ENCODE data around the gene RABGAP1L. TPM values are rescaled to one million over a fixed set of nuclear protein-coding genes. Genes with fewer than 3 reads are reported as not detected.
"Not testable (repeated sequence)": the region's sequence is repeated elsewhere in the genome, so short reads cannot be mapped to it uniquely, and the experiment has no call there.

RABGAP1L gene
- total and polyA plus RNA-seq, 10 donors: 30.3 to 125 (median 77.7) TPM

DNA sequence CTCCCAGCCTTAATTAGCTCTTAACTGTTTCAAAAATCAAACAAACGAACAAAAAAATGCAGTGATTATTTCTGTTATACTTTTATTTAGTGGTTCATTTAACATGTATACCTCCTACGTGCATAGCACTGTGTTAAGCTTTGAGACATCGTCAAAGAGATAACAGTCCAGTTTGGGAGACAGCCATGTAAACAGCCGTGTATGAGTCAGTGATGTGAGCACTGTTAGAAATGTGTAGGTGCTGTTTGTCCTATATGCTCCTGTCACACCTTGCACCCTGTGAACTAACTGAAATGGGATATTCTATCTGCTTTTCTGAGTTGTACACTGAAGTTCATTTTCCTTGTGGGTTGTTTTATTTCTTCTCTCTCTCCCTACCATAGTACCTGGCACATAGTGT lies 730.7 kb downstream of the RABGAP1L start:
- 89 to 98% (median 94%) methylated on average over 4 of the region's 4 CpGs for WGBS, 5 donors
- intact Hi-C loops (cut with DNase I; ENCODE audit: low total_unique reads): no loop called here
- Histone ChIP-seq H3K27ac (no peak overlapping the region), H3K9me3 (no peaks in the 10 kb centered on the region), H3K36me3 (peaks cover 0 to 12% (median 0%) of the 10 kb centered on the region in 6 donors), H3K4me1 (peaks cover 0 to 6% (median 0%) of the 10 kb centered on the region in 6 donors), H3K4me3 (no peak overlapping the region), H3K27me3 (replicated peaks in 1 of 7) (no peaks in the 10 kb centered on the region)
- DNase-seq: no peak
- TF ChIP-seq CTCF (IDR thresholded peaks at IDR 0.05 in 8 of 11, conservative IDR thresholded peaks at IDR 0.05 in 3 of 11): no peak

DNA sequence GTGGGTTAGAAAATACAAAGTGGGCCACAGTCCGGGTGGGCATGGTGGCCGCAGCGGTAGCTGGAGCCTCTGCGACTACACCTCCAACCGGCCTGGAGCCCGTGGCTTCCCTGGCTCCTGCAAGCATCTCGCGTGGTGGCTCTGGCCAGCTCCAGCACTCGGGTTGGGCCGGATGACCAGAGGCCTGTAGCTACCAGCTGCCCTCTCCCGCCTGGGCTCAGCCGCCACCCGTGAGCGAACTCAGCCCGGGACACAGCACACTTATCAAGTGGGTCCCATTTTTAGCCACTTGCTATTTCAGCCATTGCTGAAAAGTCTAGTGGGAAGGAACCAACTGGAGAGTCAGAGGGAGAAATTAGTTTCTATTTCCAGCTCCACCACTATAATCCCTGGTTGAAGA lies 732.7 kb downstream of the RABGAP1L start:
- no peak for TF ChIP-seq CTCF (IDR thresholded peaks at IDR 0.05 in 8 of 11, conservative IDR thresholded peaks at IDR 0.05 in 3 of 11)
- TF ChIP-seq POLR2AphosphoS5 (IDR thresholded peaks at IDR 0.05): no peak
- TF ChIP-seq POLR2A (IDR thresholded peaks at IDR 0.05): no peak
- DNase-seq: no peak
- Histone ChIP-seq H3K9me3 (peaks cover 0 to 4% (median 0%) of the 10 kb centered on the region in 8 donors), H3K4me3 (no peak overlapping the region), H3K4me1 (peaks cover 0 to 6% (median 0%) of the 10 kb centered on the region in 6 donors), H3K36me3 (peaks cover 0 to 9% (median 0%) of the 10 kb centered on the region in 6 donors), H3K27me3 (replicated peaks in 1 of 7) (no peaks in the 10 kb centered on the region), H3K27ac (no peak overlapping the region)
- 94 to 99% (median 97%) methylated on average over 15 of the region's 15 CpGs for WGBS, 5 donors
- intact Hi-C loops (cut with DNase I; ENCODE audit: low total_unique reads): no loop called here

- no peak for TF ChIP-seq POLR2AphosphoS5 (IDR thresholded peaks at IDR 0.05)
- no peak for TF ChIP-seq POLR2A (IDR thresholded peaks at IDR 0.05)
- TF ChIP-seq CTCF (IDR thresholded peaks at IDR 0.05 in 8 of 11, conservative IDR thresholded peaks at IDR 0.05 in 3 of 11): no peak
- H3K4me1 ChIP-seq: peaks cover 0 to 6% (median 0%) of the 10 kb centered on the region in 6 donors
- H3K4me3 ChIP-seq: no peak overlapping the region
- WGBS, 5 donors: 85 to 95% (median 92%) methylated on average over 2 of the region's 2 CpGs
- intact Hi-C loops (cut with DNase I; ENCODE audit: low total_unique reads): no loop called here
- peaks cover 0 to 4% (median 0%) of the 10 kb centered on the region in 8 donors for H3K9me3 ChIP-seq
- no peak for DNase-seq
- H3K36me3 ChIP-seq: peaks cover 0 to 11% (median 0%) of the 10 kb centered on the region in 6 donors
- H3K27ac ChIP-seq: no peak overlapping the region
- H3K27me3 ChIP-seq (replicated peaks in 1 of 7): no peaks in the 10 kb centered on the region
Measured at GRCh38 chr1:174894117-174894762, 734.9 kb downstream of the RABGAP1L start.

- H3K27me3 ChIP-seq (replicated peaks in 1 of 7); DNase-seq; H3K9me3 ChIP-seq; intact Hi-C loops (cut with DNase I; ENCODE audit: low total_unique reads); H3K27ac ChIP-seq; H3K4me1 ChIP-seq; H3K4me3 ChIP-seq: not testable (repeated sequence)
- peaks cover 0 to 16% (median 0%) of the 10 kb centered on the region in 6 donors for H3K36me3 ChIP-seq
- WGBS, 5 donors: 91 to 100% (median 100%) methylated on average over 1 of the region's 1 CpG
Measured at GRCh38 chr1:174895610-174896009, 736.3 kb downstream of the RABGAP1L start.

All from spleen (tissue), 11 donors.